HepG2 (cell line): ENCODE measurements around the gene RAET1E. TPM values are rescaled to one million over a fixed set of nuclear protein-coding genes. Genes with fewer than 3 reads are reported as not detected.

Source experiments
- ATAC-seq: fragments of 200-7000 bp; cut with Tn5 transposase; 3 replicates; pipeline ENCODE4 v1.9.1; 2020; ENCODE audit warnings: mild to moderate bottlenecking, moderate library complexity
- BruUV-seq: library from RNA; stranded (reverse); fragments of 400-500 nt; replicated peaks from 2 replicates; lab custom pipeline; 2021; lab: Mats Ljungman, UMichigan
- CTCF ChIA-PET: fragments of 300-600 bp; formaldehyde crosslinking; extraction: SDS; loops from one replicate; lab custom pipeline; 2021; ENCODE audit warnings: low total read pairs, inconsistent platforms, low intra/inter-chr PET ratio; lab: Yijun Ruan, JAX
- POLR2A ChIA-PET: fragments of 350-600 bp; sonication (Branson Sonifier 250); formaldehyde crosslinking; loops from one replicate; lab custom pipeline; 2020; ENCODE audit warnings: antibody characterized with exemption, inconsistent platforms; lab: Yijun Ruan, JAX
- DNase-seq: peaks from one replicate; pipeline ENCODE4 v3.0.0-alpha.2; 2015; ENCODE audit warnings: low spot score
- FAIRE-seq: peaks from 3 replicates; lab custom pipeline; 2011; peaks lifted over from hg19 to GRCh38; lab: Jason Lieb, UNC
- H2AFZ ChIP-seq: one replicate; pipeline ENCODE4 v1.6.1; 2011; ENCODE audit warnings: low read length, inconsistent platforms
- H3K27ac ChIP-seq: fragments of 300-600 bp; 3 replicates; pipeline ENCODE4 v1.8.0; 2011; ENCODE audit warnings: mixed run types, mild to moderate bottlenecking, mixed read lengths, low read length, inconsistent platforms; ENCODE audit not compliant: insufficient read depth; ENCODE audit errors: extremely low read length
- H3K27me3 ChIP-seq, 2 experiments: fragments of 200-600 bp in 1 of 2; 2 replicates in 1 of 2; 3 replicates in 1 of 2; pipeline versions ENCODE4 v1.6.0 to v1.8.0; 2011; ENCODE audit warnings: low read length in 2 of 2, mild to moderate bottlenecking in 2 of 2, moderate library complexity in 2 of 2, inconsistent platforms in 1 of 2; ENCODE audit not compliant: insufficient read depth in 2 of 2, control insufficient read depth in 1 of 2
- H3K36me3 ChIP-seq, 2 experiments: fragments of 200-600 bp in 1 of 2; replicated peaks in 1 of 2; 2 replicates in 1 of 2; 3 replicates in 1 of 2; pipeline versions ENCODE4 v1.5.1 to v1.8.0; 2011; ENCODE audit warnings: low read length in 2 of 2, inconsistent platforms in 1 of 2; ENCODE audit not compliant: insufficient read depth in 2 of 2, control insufficient read depth in 1 of 2
- H3K4me1 ChIP-seq: 2 replicates; pipeline ENCODE4 v1.5.1; 2012; ENCODE audit warnings: low read length, inconsistent platforms; ENCODE audit not compliant: insufficient read depth
- H3K4me2 ChIP-seq: 2 replicates; pipeline ENCODE4 v1.6.0; 2011; ENCODE audit warnings: low read depth, low read length, inconsistent platforms
- H3K4me3 ChIP-seq, 3 experiments: fragments of 200-600 bp in 1 of 3; sonication (generic), shearing (Covaris generic) in 1 of 3; replicated peaks in 1 of 3; 2 replicates each; pipeline ENCODE4 v1.5.1; 2011 to 2016; ENCODE audit warnings: low read length in 3 of 3, inconsistent platforms in 2 of 3, low read depth in 2 of 3, mild to moderate bottlenecking in 2 of 3, control low read depth in 1 of 3, mixed read lengths in 1 of 3; ENCODE audit not compliant: insufficient read depth in 1 of 3
- H3K79me2 ChIP-seq: one replicate; pipeline ENCODE4 v1.6.1; 2011; ENCODE audit warnings: low read length, inconsistent platforms; ENCODE audit not compliant: insufficient read depth
- H3K9ac ChIP-seq: 2 replicates; pipeline ENCODE4 v1.6.0; 2011; ENCODE audit warnings: mild to moderate bottlenecking, low read depth, low read length, inconsistent platforms; ENCODE audit not compliant: insufficient read depth
- H3K9me3 ChIP-seq: 2 replicates; pipeline ENCODE4 v1.5.1; 2012; ENCODE audit warnings: mild to moderate bottlenecking, low read length
- H4K20me1 ChIP-seq: 2 replicates; pipeline ENCODE4 v1.6.0; 2011; ENCODE audit warnings: inconsistent platforms, mild to moderate bottlenecking, low read length, moderate library complexity; ENCODE audit not compliant: insufficient read depth
- HIVEP1 ChIP-seq: sonication (generic); formaldehyde crosslinking; IDR thresholded peaks from 2 replicates; pipeline ENCODE4 v1.4.0; 2020; ENCODE audit warnings: mild to moderate bottlenecking, missing genetic modification reagents
- KLF12 ChIP-seq: sonication (generic); formaldehyde crosslinking; IDR thresholded peaks from 2 replicates; pipeline ENCODE4 v1.4.0; 2020; ENCODE audit warnings: missing genetic modification reagents, borderline replicate concordance
- ZIK1 ChIP-seq: sonication (generic); formaldehyde crosslinking; IDR thresholded peaks from 2 replicates; pipeline ENCODE4 v1.5.0; 2020; ENCODE audit warnings: mild to moderate bottlenecking, low read depth, missing genetic modification reagents, borderline replicate concordance
- ZNF225 ChIP-seq: sonication (generic); formaldehyde crosslinking; IDR thresholded peaks from 2 replicates; pipeline ENCODE4 v1.4.0; 2020; ENCODE audit warnings: mild to moderate bottlenecking, missing genetic modification reagents
- ZNF75D ChIP-seq: sonication (generic); formaldehyde crosslinking; IDR thresholded peaks from 2 replicates; pipeline ENCODE4 v1.8.1; 2023; ENCODE audit warnings: missing genetic modification reagents, mild to moderate bottlenecking, borderline replicate concordance
- ZSCAN30 ChIP-seq: sonication (generic); formaldehyde crosslinking; IDR thresholded peaks from 2 replicates; pipeline ENCODE4 v1.5.0; 2020; ENCODE audit warnings: mild to moderate bottlenecking, missing genetic modification reagents
- WGBS: methylation state at CpG from one replicate; pipeline ENCODE4 v1.1.6; 2017; ENCODE audit warnings: low lambda C conversion rate; 5-methylcytosine and 5-hydroxymethylcytosine counted together
- in situ Hi-C: cut with HindIII; loops from 2 replicates; pipeline ENCODE4 v1.10.0; 2017; ENCODE audit warnings: low pct_unique_long_range_greater_than_20kb; ENCODE audit not compliant: extremely low pct_ligation_motif_present
- intact Hi-C: fragments of 100-400 bp; cut with micrococcal nuclease; formaldehyde crosslinking; loops from one replicate; pipeline ENCODE4 v1.10.0; 2022; ENCODE audit not compliant: unreplicated experiment
- polyA plus RNA-seq, 8 experiments: library from polyadenylated mRNA; depleted of rRNA in 3 of 8; stranded (reverse) in 7 of 8; unstranded in 1 of 8; fragments of >200 nt; fragmentation: Illumina TruSeq in 4 of 8; extraction: Trizol in 4 of 8; gene quantifications; 2 replicates each; pipeline versions ENCODE4 v1.2.1 to v1.2.3, GENCODE V29; 2011 to 2016; ENCODE audit warnings: low read depth in 4 of 8, missing spikeins in 1 of 8, mixed read lengths in 1 of 8; ENCODE audit not compliant: insufficient read depth in 1 of 8
- total RNA-seq, 5 experiments: library from RNA; depleted of rRNA; stranded (reverse); fragments of >200 nt; fragmentation: Illumina TruSeq; extraction: Trizol; gene quantifications; 2 replicates each; pipeline ENCODE4 v1.2.3, GENCODE V29; 2016; ENCODE audit warnings: low read depth in 1 of 5
- TF ChIP-seq, protein P1 (sequence below): sonication (generic); formaldehyde crosslinking; IDR thresholded peaks from 2 replicates; pipeline ENCODE4 v1.5.1; 2020; ENCODE audit warnings: mild to moderate bottlenecking, missing genetic modification reagents, borderline replicate concordance
- TF ChIP-seq, protein P2 (sequence below): sonication (generic); formaldehyde crosslinking; IDR thresholded peaks from 2 replicates; pipeline ENCODE4 v1.8.1; 2022; ENCODE audit warnings: mild to moderate bottlenecking, missing genetic modification reagents
- TF ChIP-seq, protein P3 (sequence below), 2 experiments: sonication (generic) in 1 of 2; formaldehyde crosslinking in 1 of 2; IDR thresholded peaks; 2 replicates each; pipeline versions ENCODE4 v1.4.0 to v1.6.1; 2016 to 2020; ENCODE audit warnings: borderline replicate concordance in 1 of 2, low read depth in 1 of 2, mild to moderate bottlenecking in 1 of 2, missing genetic modification reagents in 1 of 2
- TF ChIP-seq, protein P4 (sequence below): sonication (generic); formaldehyde crosslinking; IDR thresholded peaks from 2 replicates; pipeline ENCODE4 v1.4.0; 2020; ENCODE audit warnings: missing genetic modification reagents

The RAET1E gene
- total and polyA plus RNA-seq, 2 of the 13 experiments (the other 11 are each of a cell fraction or from before 2014, with no cell fraction given), result not detected

DNA sequence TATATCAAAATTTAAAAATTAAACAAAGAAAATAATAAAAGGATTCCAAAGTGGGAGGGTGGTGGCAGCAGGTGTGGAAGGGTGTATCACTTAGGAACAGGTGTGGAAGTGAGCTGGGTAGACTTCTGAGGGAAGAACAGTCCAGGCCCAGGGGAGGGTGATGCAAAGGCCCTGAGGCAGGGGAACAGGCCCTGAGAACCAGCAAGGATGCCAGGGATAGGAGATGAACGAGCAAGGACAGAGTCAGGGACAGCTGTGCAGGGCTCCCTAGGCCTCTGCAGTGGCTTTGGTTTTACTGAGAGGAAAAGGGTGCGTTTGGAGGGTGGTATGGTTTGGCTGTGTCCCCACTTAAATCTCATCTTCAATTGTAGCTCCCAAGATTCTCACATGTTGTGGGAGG lies 9.4 kb upstream of the RAET1E start:
- Histone ChIP-seq H3K36me3 (no peaks in the 10 kb centered on the region), H3K79me2 (no peaks in the 10 kb centered on the region), H3K4me1 (peaks cover 9% of the 10 kb centered on the region; the same call in 1 of the 2 replicates), H3K9ac (no peak overlapping the region), H4K20me1 (no peaks in the 10 kb centered on the region), H3K4me2 (no peak overlapping the region), H3K9me3 (peaks cover 12% of the 10 kb centered on the region), H3K27me3 (peaks cover 6 to 39% of the 10 kb centered on the region in 2 experiments; a peak in 4 of 5 replicates), H2AFZ (no peak overlapping the region), H3K27ac (no peak overlapping the region), H3K4me3 (no peak overlapping the region)
- in situ Hi-C loops (no loop called here), intact Hi-C loops (no loop called here)
- CTCF ChIA-PET, result no interaction called here
- FAIRE-seq, result no peak
- ATAC-seq, result no peak
- no TSS peak for BruUV-seq
- DNase-seq, result no peak
- POLR2A ChIA-PET, result no interaction called here
- WGBS, result 0% methylated on average over 2 of the region's 2 CpGs
- no peak for TF ChIP-seq KLF12 (CRISPR knock-in tag)
- TF ChIP-seq, protein P1, sequence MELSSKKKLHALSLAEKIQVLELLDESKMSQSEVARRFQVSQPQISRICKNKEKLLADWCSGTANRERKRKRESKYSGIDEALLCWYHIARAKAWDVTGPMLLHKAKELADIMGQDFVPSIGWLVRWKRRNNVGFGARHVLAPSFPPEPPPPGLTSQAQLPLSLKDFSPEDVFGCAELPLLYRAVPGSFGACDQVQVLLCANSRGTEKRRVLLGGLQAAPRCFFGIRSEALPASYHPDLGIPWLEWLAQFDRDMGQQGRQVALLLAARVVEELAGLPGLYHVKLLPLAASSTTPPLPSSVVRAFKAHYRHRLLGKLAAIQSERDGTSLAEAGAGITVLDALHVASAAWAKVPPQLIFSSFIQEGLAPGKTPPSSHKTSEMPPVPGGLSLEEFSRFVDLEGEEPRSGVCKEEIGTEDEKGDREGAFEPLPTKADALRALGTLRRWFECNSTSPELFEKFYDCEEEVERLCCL, result no peak
- TF ChIP-seq ZIK1, result no peak
- TF ChIP-seq, protein P2, sequence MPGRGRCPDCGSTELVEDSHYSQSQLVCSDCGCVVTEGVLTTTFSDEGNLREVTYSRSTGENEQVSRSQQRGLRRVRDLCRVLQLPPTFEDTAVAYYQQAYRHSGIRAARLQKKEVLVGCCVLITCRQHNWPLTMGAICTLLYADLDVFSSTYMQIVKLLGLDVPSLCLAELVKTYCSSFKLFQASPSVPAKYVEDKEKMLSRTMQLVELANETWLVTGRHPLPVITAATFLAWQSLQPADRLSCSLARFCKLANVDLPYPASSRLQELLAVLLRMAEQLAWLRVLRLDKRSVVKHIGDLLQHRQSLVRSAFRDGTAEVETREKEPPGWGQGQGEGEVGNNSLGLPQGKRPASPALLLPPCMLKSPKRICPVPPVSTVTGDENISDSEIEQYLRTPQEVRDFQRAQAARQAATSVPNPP, result no peak
- TF ChIP-seq ZNF75D (CRISPR knock-in tag), result no peak
- TF ChIP-seq, protein P3, sequence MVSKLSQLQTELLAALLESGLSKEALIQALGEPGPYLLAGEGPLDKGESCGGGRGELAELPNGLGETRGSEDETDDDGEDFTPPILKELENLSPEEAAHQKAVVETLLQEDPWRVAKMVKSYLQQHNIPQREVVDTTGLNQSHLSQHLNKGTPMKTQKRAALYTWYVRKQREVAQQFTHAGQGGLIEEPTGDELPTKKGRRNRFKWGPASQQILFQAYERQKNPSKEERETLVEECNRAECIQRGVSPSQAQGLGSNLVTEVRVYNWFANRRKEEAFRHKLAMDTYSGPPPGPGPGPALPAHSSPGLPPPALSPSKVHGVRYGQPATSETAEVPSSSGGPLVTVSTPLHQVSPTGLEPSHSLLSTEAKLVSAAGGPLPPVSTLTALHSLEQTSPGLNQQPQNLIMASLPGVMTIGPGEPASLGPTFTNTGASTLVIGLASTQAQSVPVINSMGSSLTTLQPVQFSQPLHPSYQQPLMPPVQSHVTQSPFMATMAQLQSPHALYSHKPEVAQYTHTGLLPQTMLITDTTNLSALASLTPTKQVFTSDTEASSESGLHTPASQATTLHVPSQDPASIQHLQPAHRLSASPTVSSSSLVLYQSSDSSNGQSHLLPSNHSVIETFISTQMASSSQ (IDR thresholded peaks at IDR 0.05; ENCODE audit: low read depth), result no peak
- TF ChIP-seq, protein P3 (CRISPR knock-in tag; IDR thresholded peaks at IDR 0.05; ENCODE audit: borderline replicate concordance), result no peak
- no peak for TF ChIP-seq ZSCAN30 (CRISPR knock-in tag)
- TF ChIP-seq HIVEP1 (CRISPR knock-in tag), result no peak
- TF ChIP-seq ZNF225 (CRISPR knock-in tag), result no peak
- TF ChIP-seq, protein P4, sequence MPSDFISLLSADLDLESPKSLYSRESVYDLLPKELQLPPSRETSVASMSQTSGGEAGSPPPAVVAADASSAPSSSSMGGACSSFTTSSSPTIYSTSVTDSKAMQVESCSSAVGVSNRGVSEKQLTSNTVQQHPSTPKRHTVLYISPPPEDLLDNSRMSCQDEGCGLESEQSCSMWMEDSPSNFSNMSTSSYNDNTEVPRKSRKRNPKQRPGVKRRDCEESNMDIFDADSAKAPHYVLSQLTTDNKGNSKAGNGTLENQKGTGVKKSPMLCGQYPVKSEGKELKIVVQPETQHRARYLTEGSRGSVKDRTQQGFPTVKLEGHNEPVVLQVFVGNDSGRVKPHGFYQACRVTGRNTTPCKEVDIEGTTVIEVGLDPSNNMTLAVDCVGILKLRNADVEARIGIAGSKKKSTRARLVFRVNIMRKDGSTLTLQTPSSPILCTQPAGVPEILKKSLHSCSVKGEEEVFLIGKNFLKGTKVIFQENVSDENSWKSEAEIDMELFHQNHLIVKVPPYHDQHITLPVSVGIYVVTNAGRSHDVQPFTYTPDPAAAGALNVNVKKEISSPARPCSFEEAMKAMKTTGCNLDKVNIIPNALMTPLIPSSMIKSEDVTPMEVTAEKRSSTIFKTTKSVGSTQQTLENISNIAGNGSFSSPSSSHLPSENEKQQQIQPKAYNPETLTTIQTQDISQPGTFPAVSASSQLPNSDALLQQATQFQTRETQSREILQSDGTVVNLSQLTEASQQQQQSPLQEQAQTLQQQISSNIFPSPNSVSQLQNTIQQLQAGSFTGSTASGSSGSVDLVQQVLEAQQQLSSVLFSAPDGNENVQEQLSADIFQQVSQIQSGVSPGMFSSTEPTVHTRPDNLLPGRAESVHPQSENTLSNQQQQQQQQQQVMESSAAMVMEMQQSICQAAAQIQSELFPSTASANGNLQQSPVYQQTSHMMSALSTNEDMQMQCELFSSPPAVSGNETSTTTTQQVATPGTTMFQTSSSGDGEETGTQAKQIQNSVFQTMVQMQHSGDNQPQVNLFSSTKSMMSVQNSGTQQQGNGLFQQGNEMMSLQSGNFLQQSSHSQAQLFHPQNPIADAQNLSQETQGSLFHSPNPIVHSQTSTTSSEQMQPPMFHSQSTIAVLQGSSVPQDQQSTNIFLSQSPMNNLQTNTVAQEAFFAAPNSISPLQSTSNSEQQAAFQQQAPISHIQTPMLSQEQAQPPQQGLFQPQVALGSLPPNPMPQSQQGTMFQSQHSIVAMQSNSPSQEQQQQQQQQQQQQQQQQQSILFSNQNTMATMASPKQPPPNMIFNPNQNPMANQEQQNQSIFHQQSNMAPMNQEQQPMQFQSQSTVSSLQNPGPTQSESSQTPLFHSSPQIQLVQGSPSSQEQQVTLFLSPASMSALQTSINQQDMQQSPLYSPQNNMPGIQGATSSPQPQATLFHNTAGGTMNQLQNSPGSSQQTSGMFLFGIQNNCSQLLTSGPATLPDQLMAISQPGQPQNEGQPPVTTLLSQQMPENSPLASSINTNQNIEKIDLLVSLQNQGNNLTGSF, result no peak
